GM13976 (cell line): Measurements from ENCODE around the gene NUMA1.
A peak's percentile ranks its signal among the peaks of the same experiment; 100 is the strongest.

ENCODE experiments used
- DNase-seq: peaks from one replicate; pipeline ENCODE4 v3.0.0; 2012; ENCODE audit warnings: low spot score
- in situ Hi-C: fragments of 300-500 bp; cut with MboI; formaldehyde crosslinking; loops from one replicate; pipeline ENCODE4 v1.12.0; 2022; ENCODE audit warnings: low sequenced_read_pairs, mixed read lengths, inconsistent platforms; ENCODE audit not compliant: unreplicated experiment
- TF ChIP-seq, protein P1 (sequence below): IDR thresholded peaks from 2 replicates; pipeline ENCODE4 v1.5.1; 2012; ENCODE audit warnings: borderline replicate concordance, mild to moderate bottlenecking; ENCODE audit not compliant: insufficient read depth; ENCODE audit errors: extremely low read depth, missing control alignments, control extremely low read depth

The NUMA1 gene

DNA sequence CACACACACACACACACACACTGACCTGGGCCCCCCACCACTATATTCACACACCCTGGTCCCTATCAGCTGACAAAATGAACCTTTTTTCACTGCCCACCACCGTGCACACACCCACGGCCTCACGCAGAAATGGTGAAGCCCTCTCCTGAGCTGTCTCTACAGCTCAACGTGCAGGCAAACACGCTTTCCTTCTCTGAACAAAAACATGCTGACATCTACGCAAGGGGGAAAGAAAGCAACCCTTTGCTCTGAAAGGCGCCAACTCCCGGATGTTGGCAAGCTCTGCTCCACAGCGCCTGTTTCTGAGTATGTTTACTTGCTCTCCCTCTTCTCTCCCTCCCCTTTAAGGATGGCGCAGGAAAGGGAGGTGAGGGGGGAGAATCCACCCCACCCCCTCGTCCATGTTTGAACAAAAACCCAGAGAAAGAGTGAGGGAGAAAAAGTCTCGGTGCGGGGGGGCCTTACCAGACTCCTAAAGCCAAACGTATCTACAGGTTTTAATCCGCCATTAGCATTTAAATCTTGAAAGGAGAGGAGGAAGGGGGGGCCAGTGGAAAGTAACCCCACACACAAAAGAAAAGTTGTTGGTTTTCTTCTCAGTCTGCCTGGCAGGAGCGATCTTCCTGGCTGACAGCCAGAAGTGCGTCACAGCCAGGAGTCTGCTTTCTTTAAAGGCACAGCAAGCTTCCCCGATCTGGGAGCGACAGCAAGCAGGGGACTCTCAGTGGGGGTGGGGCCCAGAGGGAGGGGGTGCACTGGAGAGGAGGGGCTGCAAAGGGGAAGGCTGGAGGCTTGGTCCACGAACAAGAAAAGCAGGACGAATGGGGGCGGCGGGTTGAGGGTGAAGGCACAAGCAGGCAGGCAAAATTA lies 39.6 kb downstream of the NUMA1 start:
- TF ChIP-seq, protein P1, sequence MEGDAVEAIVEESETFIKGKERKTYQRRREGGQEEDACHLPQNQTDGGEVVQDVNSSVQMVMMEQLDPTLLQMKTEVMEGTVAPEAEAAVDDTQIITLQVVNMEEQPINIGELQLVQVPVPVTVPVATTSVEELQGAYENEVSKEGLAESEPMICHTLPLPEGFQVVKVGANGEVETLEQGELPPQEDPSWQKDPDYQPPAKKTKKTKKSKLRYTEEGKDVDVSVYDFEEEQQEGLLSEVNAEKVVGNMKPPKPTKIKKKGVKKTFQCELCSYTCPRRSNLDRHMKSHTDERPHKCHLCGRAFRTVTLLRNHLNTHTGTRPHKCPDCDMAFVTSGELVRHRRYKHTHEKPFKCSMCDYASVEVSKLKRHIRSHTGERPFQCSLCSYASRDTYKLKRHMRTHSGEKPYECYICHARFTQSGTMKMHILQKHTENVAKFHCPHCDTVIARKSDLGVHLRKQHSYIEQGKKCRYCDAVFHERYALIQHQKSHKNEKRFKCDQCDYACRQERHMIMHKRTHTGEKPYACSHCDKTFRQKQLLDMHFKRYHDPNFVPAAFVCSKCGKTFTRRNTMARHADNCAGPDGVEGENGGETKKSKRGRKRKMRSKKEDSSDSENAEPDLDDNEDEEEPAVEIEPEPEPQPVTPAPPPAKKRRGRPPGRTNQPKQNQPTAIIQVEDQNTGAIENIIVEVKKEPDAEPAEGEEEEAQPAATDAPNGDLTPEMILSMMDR = no peak
- in situ Hi-C loops = no loop called here

GRCh38 chr11:72039856-72040401 lies 40.4 kb downstream of the NUMA1 start:
- in situ Hi-C loops = no loop called here
- TF ChIP-seq, protein P1 = no peak
- no peak for DNase-seq

More for the DNA sequence above, 39.6 kb downstream of the NUMA1 start:
- DNase-seq = peak; percentile 70

- no peak for DNase-seq
- TF ChIP-seq, protein P1 = no peak
- in situ Hi-C loops = no loop called here
These were observed 41.1 kb downstream of the NUMA1 start for GRCh38 chr11:72039031-72039855.

GRCh38 chr11:72038491-72038890 lies 41.9 kb downstream of the NUMA1 start:
- in situ Hi-C loops = no loop called here
- no peak for DNase-seq
- TF ChIP-seq, protein P1 = no peak

- in situ Hi-C loops = no loop called here
- TF ChIP-seq, protein P1 = no peak
- DNase-seq = peak; percentile 38
These were observed 42.6 kb downstream of the NUMA1 start for GRCh38 chr11:72037554-72038311.

DNA sequence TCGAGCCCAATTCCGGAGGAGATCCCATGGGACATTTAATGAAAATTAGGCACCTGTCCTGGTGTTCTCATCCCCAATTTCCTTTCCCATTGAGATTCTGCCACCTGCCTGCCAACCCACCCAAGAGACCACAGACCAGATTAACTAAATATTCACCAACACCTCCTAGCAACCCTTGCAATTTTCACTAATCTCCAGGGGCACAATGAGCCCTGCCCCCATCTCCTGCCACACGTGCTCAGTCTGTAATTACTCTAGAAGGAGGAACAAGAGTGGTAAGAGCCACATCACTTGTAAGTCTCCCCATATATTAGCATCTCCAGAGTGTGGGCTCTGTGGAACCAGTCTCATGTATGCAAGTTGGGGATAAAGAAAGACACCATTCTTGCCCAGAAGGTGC lies 43.7 kb downstream of the NUMA1 start:
- TF ChIP-seq, protein P1 = no peak
- no peak for DNase-seq
- in situ Hi-C loops = no loop called here
